Activated T-cell treated with anti-CD3 and anti-CD28 coated beads for 48 hours (primary cell): Measurements from ENCODE around the gene DCST1.

ENCODE experiments used
- DNase-seq: peaks from one replicate; pipeline ENCODE4 v3.0.0-alpha.2; 2020; ENCODE audit warnings: low read depth

Gene DCST1

DNA sequence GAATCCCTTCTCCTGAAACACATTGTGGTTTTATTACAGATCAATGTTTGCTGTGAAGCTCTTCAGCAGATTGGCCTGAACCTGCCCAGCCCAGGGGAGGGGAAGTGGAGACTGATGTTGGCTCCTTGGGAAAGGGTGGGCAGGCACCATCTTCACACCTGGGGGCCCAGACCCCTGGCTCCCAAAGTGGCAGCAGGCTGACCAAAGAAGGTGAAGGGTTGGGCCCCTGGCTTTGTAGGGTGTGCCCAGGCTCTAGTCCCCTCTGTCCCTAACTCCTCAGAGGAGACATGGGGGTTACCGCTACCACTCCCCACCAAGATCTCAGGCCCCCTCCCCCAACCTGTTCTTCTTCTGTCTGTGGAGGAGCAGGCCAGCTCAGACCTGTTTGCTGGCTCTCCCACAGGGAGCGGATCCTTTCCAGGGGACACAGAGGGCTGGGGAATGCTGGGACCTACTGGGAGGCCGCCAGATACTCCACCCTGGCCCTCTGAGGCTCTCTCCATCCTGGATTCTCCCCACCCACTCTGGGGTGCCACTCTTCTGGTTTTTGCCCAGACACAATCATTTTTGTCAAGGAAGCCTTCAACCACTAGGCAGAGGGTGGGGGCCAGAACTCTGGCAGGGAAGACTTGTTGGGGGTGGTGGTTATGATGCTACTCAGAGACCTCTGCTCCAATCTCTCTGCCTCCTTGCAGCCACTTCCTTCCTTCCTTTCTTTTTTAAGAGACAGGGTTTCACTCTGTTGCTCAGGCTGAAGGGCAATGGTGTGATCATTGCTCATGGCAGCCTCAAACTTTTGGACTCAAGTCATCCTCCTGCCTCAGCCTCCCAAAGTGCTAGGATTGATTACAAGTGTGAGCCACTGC, 40.0 kb downstream of the DCST1 start:
- no peak for DNase-seq

DNA sequence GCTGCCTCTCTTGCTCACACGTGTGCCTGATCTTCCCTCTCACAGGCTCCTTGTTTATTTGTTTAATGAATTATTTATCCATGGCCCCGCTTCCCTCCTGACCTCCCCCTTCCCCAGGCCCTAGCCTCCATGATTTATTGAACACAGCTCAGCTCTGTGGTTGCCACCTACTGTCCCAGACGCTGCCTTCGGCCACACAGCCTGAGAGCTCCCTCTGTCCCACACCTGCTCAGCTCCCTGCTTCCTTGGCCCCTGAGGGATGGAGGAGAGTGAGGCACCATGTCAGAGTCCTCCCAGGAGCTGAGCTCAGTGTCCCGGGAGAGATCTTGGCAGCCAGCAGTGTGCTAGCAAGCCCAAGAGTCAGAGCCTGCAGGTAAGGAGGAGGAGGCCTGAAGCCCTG, 41.9 kb downstream of the DCST1 start:
- DNase-seq = no peak

DNA sequence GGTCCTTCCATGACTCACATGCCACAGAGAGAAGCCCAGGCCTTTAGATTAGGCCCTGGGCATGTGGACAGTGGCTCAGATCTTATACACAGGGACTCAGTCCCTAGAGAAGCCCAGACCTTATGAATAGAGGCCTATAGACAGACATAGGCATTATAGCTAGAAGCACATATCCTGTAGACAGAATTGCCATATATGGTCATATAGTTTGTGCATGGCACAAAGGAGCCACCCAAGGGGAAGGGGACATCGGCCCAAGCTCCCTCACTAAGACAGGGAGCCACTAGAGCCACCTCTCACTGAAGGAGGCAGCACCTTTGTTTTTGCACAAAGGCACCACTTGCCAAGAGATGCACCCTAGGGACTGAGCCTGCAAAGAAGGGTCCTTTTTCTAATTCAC, 42.7 kb downstream of the DCST1 start:
- no peak for DNase-seq

DNA sequence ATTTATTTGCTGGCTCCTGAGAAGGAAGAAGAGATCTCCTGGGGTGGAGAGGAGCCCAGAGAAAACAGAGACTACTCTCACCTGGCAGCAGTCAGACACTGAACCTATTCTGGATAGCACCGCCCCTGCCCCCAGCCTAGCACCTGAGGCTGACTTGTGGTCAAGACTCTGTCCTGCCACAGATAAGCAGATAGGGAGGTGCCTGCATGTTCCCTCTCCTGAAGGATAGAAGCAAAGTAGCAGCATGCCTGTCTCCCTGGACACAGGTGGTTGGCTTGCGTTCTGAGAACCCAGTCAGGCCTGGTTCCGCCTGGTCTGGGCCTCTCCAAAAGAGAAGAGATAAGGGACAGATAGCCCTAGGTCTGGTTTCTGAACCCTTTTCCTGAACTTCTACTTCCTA, 43.7 kb downstream of the DCST1 start:
- no peak for DNase-seq

DNA sequence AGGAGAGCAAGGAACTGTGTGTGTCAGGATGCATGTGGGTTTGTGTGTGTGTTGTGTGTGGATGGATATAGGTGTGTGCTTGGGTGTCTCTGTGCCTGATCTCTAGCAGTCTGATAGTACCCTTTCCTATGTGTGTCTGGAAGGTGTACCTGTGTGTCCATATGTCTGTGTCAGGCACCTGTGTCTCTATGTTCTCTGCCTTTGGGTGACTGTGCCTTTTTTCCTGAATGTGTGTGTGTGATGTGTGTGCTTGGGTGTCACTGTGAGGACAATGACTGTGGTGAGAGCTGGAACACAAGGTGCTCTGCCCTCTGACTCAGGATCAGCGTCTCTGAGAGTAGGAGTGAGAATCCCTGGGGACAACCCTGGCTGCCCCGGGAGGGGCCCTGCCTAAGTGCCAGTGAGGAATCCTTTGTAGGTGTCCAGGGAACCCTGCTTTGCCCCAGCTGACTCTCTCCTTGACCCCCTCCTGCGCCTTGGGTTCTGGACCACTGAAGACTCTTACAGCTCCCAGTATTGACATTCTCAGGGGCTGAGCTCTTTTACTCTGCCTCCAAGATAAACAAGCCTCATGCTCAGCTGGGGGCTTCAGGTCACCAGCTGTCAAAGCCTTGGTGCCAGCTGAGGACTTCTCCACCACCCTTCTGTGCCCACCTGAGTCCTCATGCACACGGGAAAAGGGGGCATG, 44.3 kb downstream of the DCST1 start:
- DNase-seq = no peak

DNA sequence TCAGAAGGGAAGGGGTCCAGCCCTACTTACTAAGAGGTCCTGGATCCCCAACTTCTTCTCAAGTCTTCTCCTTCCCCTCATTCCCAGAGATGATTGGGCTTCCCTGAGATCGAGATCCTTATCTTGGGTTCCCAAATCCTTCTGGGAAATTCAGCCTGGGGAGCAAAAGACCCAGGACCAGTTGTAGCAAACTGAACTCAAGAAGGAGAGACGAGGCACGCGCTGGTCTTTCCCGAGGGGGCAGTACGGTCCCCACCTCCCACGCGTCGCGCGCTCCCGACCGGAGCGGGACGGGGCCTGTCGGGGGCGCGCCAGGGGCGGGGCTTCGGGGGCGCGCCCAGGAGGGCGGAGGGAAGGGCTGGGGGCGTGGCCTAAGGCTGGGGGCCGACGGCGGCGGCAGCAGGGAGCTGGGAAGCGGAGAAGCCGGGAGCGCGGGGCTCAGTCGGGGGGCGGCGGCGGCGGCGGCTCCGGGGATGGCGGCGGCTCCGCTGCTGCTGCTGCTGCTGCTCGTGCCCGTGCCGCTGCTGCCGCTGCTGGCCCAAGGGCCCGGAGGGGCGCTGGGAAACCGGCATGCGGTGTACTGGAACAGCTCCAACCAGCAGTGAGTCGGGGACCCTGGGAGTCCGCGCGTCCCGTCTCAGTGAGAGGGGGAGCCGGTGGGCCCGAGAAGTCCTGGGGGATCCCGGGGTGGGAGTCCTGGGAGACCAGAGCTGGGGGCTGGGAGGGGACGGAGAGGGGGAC, 45.0 kb downstream of the DCST1 start, which contains the start of gene EFNA3:
Gene EFNA3, plus strand, starts transcription at position 369 of the 741 bp plus-strand sequence. Its CDS starts 105 bp downstream, at position 474.
- peak; percentile 66 for DNase-seq

DNA sequence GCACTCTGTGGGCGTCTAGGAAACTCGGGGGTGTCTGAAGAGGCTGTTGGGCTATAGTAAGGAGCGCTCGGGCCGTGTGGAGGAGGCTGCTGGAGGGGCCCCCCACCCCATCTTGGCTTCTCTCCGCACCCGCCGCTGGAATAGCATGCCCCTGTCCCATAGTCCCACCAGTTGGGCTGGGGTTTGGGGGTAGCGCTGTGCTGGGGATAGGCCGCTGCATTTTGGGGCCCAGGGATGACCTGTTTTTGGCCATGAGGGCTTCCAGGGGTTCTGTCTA, 45.5 kb downstream of the DCST1 start:
- no peak for DNase-seq

DNA sequence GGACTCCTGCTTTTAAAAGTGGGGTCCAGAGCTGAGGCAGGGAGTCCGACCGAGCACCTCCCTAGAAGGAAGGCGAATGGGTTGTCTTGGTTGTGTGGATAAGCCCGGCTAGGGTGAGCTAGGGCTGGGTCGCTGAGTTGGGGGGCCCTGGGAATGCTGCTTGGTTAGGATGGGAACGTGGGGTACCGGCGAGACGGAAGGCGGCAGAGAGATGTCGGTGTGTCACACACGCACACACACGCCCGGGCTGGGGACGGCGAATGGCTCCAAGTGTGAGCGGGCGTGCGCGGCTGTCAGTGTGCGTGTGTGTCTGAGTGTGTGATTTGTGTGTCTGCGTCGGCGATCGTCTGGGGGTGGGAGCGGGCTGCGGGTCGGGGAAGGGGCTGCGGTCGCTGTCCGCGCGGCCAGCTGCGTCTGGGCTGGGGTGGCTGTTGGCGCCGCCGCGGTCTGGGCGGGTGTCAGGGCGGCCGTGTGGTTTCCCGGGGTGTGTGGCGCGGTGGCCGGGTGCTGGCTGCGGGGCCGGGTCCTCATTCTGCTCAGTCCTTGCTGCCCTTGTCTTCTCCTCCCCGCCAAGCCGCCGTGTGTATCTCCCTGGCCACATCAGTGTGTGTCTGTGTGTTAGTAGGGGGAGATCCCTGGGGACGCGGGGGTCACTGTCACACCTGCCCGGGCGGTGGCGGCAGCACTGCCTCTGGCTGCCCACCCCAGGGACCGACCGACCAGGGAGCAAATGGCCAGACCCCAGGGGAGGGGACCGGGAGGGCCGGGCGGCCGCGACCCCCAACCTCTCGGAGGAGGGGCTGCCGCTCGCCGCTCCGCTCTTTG, 46.1 kb downstream of the DCST1 start:
- DNase-seq = no peak

DNA sequence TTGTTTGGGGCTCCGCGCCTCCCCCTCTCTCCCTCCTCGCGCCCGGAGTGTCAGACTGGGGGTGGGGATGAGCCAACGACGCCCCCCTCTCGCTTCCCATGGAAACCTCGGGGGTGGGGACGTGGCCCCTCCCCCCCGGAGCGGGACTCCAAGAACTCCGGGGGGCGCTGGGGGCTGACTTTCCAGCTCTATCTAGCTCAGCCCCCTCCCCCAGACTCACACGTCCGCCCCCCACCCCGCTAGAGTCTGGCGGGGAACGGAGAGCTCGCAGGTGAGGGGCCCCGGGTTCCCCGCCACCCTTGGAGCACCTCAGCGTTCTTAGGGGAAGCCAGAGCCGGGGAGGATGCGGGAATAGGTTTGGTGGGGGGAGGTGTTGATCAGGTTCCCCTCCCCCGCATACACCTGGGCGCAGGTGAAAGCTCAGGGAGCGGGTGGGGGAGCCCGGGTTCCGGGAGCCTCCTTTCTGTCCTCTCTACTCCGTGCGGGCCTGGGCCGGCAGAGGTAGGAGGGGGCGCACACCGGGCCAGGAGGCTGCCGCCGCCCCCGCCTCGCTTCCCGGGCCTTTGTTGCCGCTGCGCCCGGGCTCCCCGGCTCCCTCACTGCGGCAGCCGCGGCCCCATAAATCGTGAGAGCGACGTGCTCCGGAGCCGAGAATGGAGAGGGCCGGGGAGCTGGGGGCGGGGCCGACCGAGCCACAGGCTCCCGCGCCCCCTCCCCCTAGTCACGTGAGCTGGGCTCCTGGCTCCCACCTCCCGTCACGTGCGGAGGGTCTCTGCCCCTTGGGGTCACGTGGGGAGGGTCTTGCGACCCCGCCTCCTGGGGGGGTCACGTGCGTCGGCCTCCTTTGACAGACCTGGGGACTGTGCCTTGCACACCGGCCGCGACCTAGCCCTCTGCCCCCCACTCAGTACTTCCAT, 46.9 kb downstream of the DCST1 start:
- DNase-seq = no peak

DNA sequence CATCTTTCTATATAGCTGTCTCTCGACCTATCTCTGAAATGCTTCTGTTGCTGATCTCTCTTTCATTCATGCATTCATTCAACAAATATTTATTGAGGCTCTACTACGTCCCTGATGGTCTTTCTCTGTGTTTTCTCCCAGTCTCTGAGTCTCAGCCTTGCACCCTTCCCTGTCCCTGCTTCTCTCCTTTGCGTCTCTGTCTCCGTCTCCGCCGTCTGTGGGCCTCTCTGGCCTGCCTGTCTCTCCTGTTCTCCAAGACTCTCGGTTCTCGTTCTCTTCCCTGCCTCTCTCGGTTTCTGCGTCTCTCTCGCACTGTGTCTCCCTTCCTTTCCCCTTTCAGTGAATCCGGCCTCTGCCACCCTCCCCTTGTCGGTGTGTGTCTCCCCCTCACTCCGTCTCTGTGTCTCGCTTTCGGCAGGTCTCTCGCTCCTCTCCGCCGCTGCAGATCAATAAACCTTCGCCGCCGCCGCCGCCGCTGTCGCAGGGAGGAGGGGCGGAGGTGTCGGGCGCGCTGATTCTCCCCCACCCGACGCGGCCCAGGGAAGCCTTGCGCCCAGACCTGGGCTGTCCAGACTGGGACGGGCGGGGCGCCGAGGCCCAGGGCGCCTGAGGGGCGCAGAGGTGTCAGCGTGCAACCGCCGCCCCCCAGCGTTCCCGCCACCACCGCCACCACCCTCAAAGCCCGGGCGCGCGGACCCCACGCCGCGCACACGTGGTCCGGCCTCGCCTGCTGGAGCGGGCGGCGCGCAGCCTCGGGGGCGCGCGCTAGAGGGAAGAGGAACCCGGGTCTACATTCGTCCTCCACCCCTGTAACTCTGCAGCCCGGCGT, 48.1 kb downstream of the DCST1 start:
- no peak for DNase-seq

DNA sequence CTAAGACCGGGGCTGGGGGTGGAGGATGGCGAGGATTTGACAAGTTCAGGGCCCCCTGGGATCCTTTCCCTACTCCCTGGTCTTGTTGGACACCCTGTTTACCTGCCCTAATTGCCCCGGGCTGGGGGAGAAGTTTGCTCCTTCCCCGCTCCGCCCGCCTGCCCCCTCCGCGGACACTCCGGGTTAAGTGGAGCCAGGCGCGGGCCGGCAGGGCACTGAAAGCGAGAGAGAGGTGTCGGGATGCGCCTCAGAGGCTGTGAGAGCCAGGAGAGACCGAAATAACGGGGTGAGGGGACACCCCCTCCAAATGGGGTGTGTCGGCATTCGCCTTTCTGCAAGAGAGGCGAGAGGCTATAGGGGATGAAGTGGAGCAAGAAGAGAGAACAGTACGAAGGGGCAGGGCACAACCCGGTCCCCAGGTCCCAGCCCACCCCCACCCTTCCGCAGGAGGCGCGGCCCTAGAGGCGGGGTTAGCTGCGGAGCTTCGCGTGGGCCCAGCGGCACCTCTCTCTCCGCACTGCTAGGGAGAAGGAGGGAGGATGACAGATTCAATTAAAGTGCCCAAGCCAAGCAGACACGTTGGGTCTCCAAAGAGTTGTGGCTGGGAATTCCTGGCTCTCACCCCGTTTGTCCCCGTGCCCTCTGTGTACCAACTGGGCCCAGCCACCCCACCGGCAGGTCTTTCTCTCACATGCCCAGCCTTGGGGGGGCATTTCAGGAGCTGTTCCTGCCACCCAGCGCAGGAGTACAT, 48.9 kb downstream of the DCST1 start:
- no peak for DNase-seq

DNA sequence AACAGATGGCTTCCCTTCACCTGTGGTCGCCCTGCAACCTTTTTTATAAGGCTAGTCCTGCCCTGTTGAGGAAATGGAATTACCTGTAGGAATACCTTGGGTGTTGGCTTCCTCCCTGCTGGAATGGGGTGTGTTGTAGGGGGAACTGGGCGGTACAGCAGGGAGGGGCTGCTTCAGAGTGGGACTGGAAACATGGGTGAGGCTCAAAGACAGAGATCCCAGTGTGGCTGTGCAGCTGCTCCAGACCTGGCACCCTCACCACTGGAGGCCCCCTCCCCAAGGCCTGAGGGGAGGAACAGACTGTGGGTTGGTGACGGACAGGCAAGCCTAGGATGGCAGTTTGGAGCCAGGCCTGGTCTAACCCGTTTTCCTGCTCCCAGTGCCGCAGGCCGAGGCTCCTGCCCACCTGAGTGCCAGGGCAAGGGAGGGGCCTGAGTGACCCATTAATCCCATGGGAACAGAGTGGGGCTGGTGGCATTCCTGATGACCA, 49.5 kb downstream of the DCST1 start:
- DNase-seq = no peak

DNA sequence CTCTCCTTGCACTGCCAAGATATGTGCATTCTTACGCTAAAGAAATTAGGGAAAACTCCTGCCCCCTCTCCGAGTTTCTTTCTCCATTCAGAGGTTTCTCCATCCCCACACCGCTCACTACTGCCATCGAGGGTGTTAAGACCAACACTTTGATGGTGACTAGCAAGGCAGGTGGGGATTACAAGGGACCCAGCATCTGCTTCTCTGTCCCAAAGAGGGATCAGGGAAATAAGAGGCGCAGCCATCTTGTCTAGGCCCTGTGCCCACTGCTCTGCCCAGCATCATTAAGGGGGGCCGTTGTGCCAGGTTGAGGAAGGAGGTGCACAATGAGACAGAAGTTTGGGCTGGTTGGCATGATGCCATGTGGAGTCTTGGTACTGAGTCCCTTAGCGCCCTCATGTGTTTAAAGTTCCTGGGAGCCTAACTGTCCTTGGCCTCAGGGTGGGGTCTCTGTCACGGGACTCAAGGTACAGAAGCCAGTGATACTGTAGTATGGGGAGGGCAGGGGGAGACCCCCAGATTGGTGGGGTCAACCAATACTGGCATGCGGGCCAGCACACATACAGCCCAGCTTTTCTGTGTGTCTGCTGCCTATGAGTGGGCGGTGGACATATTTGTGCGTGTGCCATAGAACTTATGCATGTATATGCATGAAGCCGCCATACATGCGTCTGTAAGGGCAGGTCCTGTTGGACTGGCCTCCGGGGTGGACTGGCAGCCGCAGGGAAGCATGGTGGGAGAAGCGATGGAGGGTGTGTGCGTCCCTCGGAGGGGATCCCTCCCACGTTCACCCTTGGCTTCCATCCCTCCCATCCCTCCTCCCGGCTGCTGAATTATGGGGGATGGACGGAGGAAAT, 50.5 kb downstream of the DCST1 start:
- no peak for DNase-seq

DNA sequence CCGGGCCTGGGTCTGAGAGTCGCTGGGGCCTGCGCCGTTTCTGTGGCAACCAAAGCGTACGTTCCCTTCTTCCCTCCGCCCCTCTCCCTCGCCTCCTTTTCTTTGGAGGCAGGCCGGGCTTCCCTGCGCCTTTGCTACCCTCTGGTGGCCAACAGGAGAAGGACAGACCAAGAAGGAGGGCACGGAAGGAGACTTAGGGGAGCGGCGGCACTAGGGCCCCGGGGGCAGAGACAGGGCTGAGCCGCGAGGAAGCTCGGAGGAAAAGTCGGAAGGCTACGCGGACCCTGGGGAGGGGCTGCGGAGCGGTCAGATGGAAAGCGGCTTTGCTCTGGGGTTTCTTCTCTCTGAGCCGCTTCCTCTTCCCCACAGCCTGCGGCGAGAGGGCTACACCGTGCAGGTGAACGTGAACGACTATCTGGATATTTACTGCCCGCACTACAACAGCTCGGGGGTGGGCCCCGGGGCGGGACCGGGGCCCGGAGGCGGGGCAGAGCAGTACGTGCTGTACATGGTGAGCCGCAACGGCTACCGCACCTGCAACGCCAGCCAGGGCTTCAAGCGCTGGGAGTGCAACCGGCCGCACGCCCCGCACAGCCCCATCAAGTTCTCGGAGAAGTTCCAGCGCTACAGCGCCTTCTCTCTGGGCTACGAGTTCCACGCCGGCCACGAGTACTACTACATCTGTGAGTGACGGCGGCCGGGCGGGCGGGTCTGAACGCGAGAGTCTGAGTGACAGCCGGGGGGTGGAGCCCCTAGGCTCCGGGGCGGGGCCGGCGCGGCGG, 51.3 kb downstream of the DCST1 start:
- DNase-seq = peak; percentile 89

DNA sequence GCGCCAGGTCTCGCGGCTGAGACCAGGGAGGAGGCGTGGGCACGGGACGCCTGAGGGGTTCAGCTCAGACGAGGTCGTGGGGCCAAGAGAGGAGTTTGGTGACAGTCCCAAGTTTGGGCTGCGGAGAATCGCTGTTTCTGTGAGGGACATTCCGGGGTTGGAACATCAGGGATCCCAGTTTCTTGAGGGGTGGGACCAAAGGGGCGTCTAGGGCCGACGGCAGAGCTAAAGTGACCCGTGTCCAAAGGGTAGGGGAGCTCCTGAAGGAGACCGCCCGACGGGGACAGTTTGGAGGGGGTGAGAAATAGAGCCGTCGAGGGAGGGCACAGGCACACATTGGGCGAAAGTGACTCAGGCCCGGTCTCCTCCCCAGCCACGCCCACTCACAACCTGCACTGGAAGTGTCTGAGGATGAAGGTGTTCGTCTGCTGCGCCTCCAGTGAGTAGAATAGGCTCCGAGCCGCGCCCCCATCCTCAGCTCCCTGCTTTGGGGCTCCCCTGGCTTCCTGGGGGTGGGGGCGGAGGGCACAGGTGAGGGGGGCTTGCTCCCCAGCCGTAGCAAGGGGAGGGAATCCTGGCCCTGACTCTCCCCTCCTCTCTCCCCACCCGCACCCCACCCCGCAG, 52.0 kb downstream of the DCST1 start:
- DNase-seq = peak; percentile 72

DNA sequence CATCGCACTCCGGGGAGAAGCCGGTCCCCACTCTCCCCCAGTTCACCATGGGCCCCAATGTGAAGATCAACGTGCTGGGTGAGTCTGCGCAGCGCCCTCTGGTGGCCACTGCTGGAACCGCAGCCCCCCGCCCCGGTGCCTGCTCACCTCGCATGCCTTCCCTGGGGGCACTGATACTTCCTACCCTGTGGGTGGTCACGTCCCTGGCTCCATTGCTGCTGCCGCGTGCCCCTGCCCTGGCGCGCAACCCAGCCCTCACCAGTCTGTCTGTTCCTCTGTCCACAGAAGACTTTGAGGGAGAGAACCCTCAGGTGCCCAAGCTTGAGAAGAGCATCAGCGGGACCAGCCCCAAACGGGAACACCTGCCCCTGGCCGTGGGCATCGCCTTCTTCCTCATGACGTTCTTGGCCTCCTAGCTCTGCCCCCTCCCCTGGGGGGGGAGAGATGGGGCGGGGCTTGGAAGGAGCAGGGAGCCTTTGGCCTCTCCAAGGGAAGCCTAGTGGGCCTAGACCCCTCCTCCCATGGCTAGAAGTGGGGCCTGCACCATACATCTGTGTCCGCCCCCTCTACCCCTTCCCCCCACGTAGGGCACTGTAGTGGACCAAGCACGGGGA, 52.6 kb downstream of the DCST1 start:
- peak; percentile 80 for DNase-seq
